Neural cell (in vitro differentiated cells): ENCODE measurements around the gene VCX2. TPM values are rescaled to one million over a fixed set of nuclear protein-coding genes. Genes with fewer than 3 reads are reported as not detected.

Source experiments
- H2AFZ ChIP-seq: fragments of 200-600, 300-800 bp; sonication (generic), shearing (Covaris generic); 2 replicates; pipeline ENCODE4 v1.6.0; 2014; ENCODE audit warnings: low read depth, mild to moderate bottlenecking, antibody characterized with exemption, low read length, moderate library complexity
- H3F3A ChIP-seq: fragments of 200-600 bp; shearing (Covaris generic); 2 replicates; pipeline ENCODE4 v1.6.1; 2016; ENCODE audit warnings: mild to moderate bottlenecking, moderate library complexity, mixed read lengths, antibody characterized with exemption, low read length; ENCODE audit not compliant: insufficient read depth, poor library complexity, severe bottlenecking
- H3K27ac ChIP-seq: fragments of 200-600, 300-800 bp; sonication (generic), shearing (Covaris generic); 2 replicates; pipeline ENCODE4 v1.5.1; 2014; ENCODE audit warnings: mild to moderate bottlenecking, low read length, moderate library complexity
- H3K27me3 ChIP-seq: fragments of 300-800, 200-600 bp; sonication (generic), shearing (Covaris generic); 2 replicates; pipeline ENCODE4 v1.6.0; 2014; ENCODE audit warnings: mild to moderate bottlenecking, low read depth, low read length, moderate library complexity; ENCODE audit not compliant: insufficient read depth
- H3K36me3 ChIP-seq: fragments of 300-800, 200-600 bp; sonication (generic), shearing (Covaris generic); 2 replicates; pipeline ENCODE4 v1.5.1; 2014; ENCODE audit warnings: mild to moderate bottlenecking, antibody characterized with exemption, low read length, moderate library complexity; ENCODE audit not compliant: insufficient read depth
- H3K4me2 ChIP-seq: fragments of 300-800, 200-600 bp; sonication (generic), shearing (Covaris generic); 2 replicates; pipeline ENCODE4 v1.6.0; 2014; ENCODE audit warnings: mild to moderate bottlenecking, low read length
- H3K4me3 ChIP-seq: fragments of 300-800, 200-600 bp; sonication (generic), shearing (Covaris generic); 2 replicates; pipeline ENCODE4 v1.5.1; 2014; ENCODE audit warnings: mild to moderate bottlenecking, low read length, moderate library complexity
- H3K79me2 ChIP-seq: fragments of 200-600 bp; shearing (Covaris generic); replicated peaks from 2 replicates; pipeline ENCODE4 v1.6.0; 2014; ENCODE audit warnings: mild to moderate bottlenecking, low read length, moderate library complexity; ENCODE audit not compliant: insufficient read depth
- H3K9ac ChIP-seq: fragments of 300-800, 200-600 bp; sonication (generic), shearing (Covaris generic); 2 replicates; pipeline ENCODE4 v1.6.1; 2016; ENCODE audit warnings: mild to moderate bottlenecking, low read length, mixed read lengths
- H3K9me2 ChIP-seq: fragments of 200-600 bp; shearing (Covaris generic); 2 replicates; pipeline ENCODE4 v1.6.1; 2016; ENCODE audit warnings: mild to moderate bottlenecking, low read length, mixed read lengths; ENCODE audit not compliant: insufficient read depth
- H3K9me3 ChIP-seq: fragments of 200-600, 300-800 bp; sonication (generic), shearing (Covaris generic); 2 replicates; pipeline ENCODE4 v1.6.1; 2016; ENCODE audit warnings: mild to moderate bottlenecking, mixed run types, low read length, moderate library complexity, mixed read lengths
- H4K20me1 ChIP-seq: fragments of 200-600 bp; shearing (Covaris generic); 2 replicates; pipeline ENCODE4 v1.6.1; 2016; ENCODE audit warnings: mild to moderate bottlenecking, mixed run types; ENCODE audit not compliant: insufficient read depth
- CTCF ChIP-seq: fragments of 450-650 bp; IDR thresholded peaks from 2 replicates; pipeline ENCODE4 v1.5.1; 2014; ENCODE audit warnings: antibody characterized with exemption, mild to moderate bottlenecking, moderate library complexity; ENCODE audit not compliant: poor library complexity, severe bottlenecking
- EP300 ChIP-seq: fragments of 450-650 bp; conservative IDR thresholded peaks from 2 replicates; pipeline ENCODE4 v1.6.1; 2014; ENCODE audit warnings: antibody characterized with exemption, mild to moderate bottlenecking, moderate library complexity; ENCODE audit not compliant: poor library complexity, severe bottlenecking
- MXI1 ChIP-seq: fragments of 450-650 bp; conservative IDR thresholded peaks from 2 replicates; pipeline ENCODE4 v1.6.1; 2014; ENCODE audit warnings: antibody characterized with exemption, mild to moderate bottlenecking; ENCODE audit not compliant: poor library complexity, severe bottlenecking
- POLR2AphosphoS5 ChIP-seq: IDR thresholded peaks from 2 replicates; pipeline ENCODE4 v1.6.1; 2012
- RAD21 ChIP-seq: fragments of 450-650 bp; conservative IDR thresholded peaks from 2 replicates; pipeline ENCODE4 v1.6.1; 2014; ENCODE audit warnings: antibody characterized with exemption, mild to moderate bottlenecking, moderate library complexity
- REST ChIP-seq: IDR thresholded peaks from 2 replicates; pipeline ENCODE4 v1.6.1; 2012; ENCODE audit warnings: borderline replicate concordance
- SMC3 ChIP-seq: fragments of 450-650 bp; conservative IDR thresholded peaks from 2 replicates; pipeline ENCODE4 v1.6.1; 2014; ENCODE audit warnings: antibody characterized with exemption, mild to moderate bottlenecking, moderate library complexity; ENCODE audit not compliant: poor library complexity
- TAF1 ChIP-seq: IDR thresholded peaks from 2 replicates; pipeline ENCODE4 v1.6.1; 2012; ENCODE audit warnings: low read depth
- polyA plus RNA-seq: library from polyadenylated mRNA; depleted of rRNA; stranded (reverse); fragments of >200 nt; gene quantifications from 2 replicates; pipeline ENCODE4 v1.2.3, GENCODE V29; 2014

Gene VCX2
- polyA plus RNA-seq, 1 donor from 2014 or later = not detected

- no peak overlapping the region for H3K4me3 ChIP-seq
- H3K36me3 ChIP-seq = no peaks in the 10 kb centered on the region
- H3K79me2 ChIP-seq = no peaks in the 10 kb centered on the region
- no peak overlapping the region for H3K27ac ChIP-seq
- no peaks in the 10 kb centered on the region for H3K9me2 ChIP-seq
- TF ChIP-seq POLR2AphosphoS5 (no peak), REST (no peak), CTCF (no peak)
- no peaks in the 10 kb centered on the region for H3F3A ChIP-seq
- H3K4me2 ChIP-seq = no peak overlapping the region
- no peak overlapping the region for H3K9ac ChIP-seq
- H4K20me1 ChIP-seq = no peaks in the 10 kb centered on the region
- H2AFZ ChIP-seq = no peak overlapping the region
- no peaks in the 10 kb centered on the region for H3K9me3 ChIP-seq
- H3K27me3 ChIP-seq = no peaks in the 10 kb centered on the region
These were observed 44.4 kb downstream of the VCX2 start for GRCh38 chrX:8126648-8127047.

- Histone ChIP-seq H3K4me3 (no peak overlapping the region), H3K27me3 (no peaks in the 10 kb centered on the region), H3F3A (no peaks in the 10 kb centered on the region)
These were observed 45.0 kb downstream of the VCX2 start for GRCh38 chrX:8126092-8126491.

More at GRCh38 chrX:8126092-8126491, 45.0 kb downstream of the VCX2 start:
- H2AFZ ChIP-seq = no peak overlapping the region
- no peaks in the 10 kb centered on the region for H3K9me2 ChIP-seq
- TF ChIP-seq MXI1 = no peak
- TF ChIP-seq EP300 = no peak
- TF ChIP-seq POLR2AphosphoS5 = no peak
- no peak for TF ChIP-seq TAF1
- TF ChIP-seq SMC3 = no peak
- no peak for TF ChIP-seq CTCF
- no peak for TF ChIP-seq RAD21
- no peak overlapping the region for H3K27ac ChIP-seq
- H3K4me2 ChIP-seq = no peak overlapping the region
- H3K79me2 ChIP-seq = no peaks in the 10 kb centered on the region
- no peak overlapping the region for H3K9ac ChIP-seq
- no peaks in the 10 kb centered on the region for H3K9me3 ChIP-seq
- no peaks in the 10 kb centered on the region for H4K20me1 ChIP-seq
- H3K36me3 ChIP-seq = no peaks in the 10 kb centered on the region
